Forelimb muscle (tissue), 1 donor: ENCODE data around the gene TNRC6B. TPM values are rescaled to one million over a fixed set of nuclear protein-coding genes. Genes with fewer than 3 reads are reported as not detected.
"Not testable (repeated sequence)": the region's sequence is repeated elsewhere in the genome, so short reads cannot be mapped to it uniquely, and the experiment has no call there.

Experiments used
- DNase-seq: peaks from one replicate; pipeline ENCODE4 v3.0.0-alpha.2; 2013; ENCODE audit warnings: low read depth
- polyA plus RNA-seq: library from polyadenylated mRNA; unstranded; fragments of 120-200 nt; gene quantifications from one replicate; pipeline ENCODE4 v1.2.1, GENCODE V29; 2013; ENCODE audit not compliant: insufficient read length

The TNRC6B gene
- polyA plus RNA-seq, 1 donor, result 9.4 TPM

DNA sequence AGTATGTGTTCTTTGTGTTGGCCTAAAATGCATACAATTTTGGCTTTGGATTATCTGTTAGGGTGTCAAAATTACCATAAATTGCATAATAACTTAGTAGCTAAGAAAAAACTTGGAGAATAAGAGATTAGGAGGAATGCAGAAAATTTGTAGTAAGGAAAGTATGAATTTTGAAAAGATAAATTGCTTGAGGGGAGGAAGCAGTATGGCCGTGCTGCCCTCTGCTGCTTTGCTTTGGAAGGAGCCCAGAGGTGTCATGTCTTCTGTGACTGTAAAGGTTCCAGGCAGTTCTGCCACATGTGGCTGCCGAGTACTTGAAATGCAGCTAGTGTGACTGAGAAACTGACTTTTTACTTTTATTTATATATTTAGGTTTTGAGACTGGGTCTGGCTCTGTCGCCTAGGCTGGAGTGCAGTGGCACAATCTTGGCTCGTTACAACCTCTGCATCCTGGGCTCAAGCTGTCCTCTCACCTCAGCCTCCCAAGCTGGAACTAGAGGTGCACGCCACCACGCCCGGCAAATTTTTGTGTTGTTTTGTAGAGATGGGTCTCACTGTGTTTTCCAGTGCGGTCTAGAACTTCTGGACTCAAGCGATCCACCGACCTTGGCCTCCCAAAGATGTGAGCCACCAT is 170.4 kb downstream of the TNRC6B start:
- no peak for DNase-seq

GRCh38 chr22:40352763-40353162 is 175.0 kb downstream of the TNRC6B start:
- DNase-seq, result no peak

DNA sequence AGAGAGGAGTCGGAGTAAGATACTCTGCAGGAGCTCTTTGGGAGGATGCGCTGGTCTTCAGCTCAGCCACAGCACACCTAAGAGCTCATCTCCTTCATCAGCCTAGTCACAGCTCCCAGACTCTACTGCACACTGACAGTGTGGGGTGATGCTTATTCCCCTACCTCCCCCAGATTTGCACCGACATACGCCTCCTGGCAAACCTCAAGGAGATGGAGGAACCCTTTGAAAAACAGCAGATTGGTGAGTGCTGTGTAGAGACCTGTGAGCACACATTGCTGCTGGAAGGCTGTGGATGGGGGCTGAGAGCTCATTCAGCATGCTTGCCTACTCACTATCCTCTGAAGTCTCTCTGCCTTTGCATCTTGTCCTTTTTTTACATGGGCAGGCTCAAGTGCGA is 183.4 kb downstream of the TNRC6B start:
- no peak for DNase-seq

DNA sequence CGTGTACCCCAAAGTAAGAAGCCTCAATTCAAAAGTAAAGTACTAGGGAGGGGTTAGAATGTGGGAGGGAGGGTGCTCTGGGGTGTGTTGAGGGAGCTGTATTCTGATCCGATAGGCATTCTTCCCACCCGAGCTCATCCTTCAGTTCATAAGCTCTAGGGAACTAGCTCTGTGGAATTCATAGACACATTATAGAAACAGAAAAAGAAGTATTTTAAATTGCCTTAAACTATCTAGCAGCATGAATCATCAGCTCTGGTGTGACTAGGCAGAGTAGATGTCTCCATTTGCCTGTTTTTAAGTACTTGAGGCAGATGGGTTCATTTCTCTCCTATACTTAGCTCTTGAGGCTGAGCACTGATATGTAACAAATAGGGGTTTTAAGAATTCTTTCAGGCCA is 185.3 kb downstream of the TNRC6B start:
- DNase-seq, result no peak

DNA sequence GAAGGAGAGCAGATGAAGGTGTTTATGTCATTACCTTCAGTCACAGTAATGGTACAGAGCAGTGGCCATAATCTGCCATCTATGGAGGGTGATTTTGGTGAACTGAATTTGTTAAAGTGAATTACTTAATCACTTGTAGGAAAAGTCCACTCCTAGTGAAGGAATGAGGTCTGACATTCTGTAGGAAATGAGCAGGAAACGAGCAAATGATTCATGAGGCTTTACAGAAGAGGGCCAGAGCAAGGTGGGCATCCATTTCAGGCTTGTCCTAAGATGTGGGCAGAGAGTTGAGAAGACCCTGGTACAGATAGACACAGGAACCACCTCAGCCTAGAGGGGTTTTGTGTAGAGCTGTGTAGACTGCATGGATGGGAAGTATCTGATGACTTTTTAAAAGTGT is 186.7 kb downstream of the TNRC6B start:
- DNase-seq, result no peak

DNA sequence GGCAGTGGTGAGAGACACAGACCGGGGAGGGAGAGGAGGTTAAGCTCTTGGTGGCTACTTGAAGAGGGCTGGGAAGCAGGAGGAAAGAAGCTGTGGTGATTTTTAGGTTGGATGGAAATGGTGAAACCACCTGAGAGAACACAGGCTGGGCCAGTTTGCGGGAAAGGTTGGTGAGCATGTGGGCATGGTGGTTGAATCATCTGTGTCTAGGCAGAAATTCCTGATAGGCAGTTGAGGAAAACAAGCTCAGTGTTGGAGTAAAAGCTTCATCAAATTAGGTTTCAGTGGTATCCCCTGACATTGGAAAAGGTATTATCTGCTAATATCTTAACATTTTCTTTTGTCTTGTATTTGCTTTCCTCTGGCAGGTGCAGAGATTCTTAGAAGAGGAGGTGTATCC is 188.3 kb downstream of the TNRC6B start:
- no peak for DNase-seq

DNA sequence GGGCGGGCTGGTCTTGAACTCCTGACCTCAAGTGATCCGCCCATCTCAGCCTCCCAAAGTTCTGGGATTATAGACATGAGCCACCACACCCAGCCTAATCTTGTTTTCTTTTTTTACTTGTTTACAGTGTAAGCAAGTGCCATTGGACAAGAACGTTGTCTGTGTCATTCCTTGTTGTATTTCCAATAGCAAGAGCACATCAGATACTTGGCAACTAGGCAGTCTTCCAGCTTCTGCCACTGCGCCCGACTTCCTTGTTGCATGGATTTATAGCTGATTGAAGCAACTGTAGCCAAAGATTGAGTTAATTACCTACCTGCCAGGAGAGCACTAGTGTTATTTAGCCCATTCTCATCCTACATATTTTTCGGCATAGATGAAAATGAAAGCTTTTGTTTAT is 189.6 kb downstream of the TNRC6B start:
- DNase-seq, result no peak

DNA sequence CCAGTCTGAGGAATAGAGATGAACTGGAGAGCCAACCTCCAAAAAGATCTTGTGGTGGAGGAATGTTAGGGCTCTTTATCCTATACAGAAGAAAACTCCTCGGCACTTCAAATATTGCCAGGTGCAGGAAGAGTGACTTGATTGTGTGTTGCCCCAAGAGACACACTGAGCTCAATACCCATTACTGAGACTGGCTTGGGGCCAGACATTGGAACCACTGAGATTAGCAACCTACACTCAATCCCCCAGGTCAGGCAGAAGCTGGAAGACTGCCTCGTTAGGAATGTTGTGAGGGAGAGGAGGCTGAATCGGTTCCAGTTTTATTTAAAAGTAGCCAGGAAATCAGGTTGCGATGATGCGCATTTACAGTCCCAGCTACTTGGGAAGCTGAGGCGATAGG is 190.3 kb downstream of the TNRC6B start:
- no peak for DNase-seq

- no peak for DNase-seq
These were observed 191.1 kb downstream of the TNRC6B start for GRCh38 chr22:40368836-40369235.

DNA sequence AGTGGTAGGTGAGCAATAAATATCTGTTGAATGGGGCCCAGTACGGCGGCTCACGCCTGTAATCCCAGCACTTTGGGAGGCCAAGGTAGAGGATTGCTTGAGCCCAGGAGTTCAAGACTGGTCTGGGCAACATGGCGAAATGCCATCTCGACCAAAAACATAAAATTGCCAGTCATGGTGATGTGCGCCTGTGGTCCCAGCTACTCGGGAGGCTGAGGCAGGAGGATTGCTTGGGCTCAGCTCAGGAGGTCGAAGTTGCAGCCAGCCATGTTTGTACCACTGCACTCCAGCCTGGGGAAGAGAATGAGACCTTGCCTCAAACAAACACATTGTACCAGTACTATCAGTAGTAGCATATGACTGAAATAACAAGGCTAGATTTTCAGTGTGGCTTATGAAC is 196.8 kb downstream of the TNRC6B start:
- DNase-seq, result no peak

GRCh38 chr22:40376149-40376548 is 198.4 kb downstream of the TNRC6B start:
- no peak for DNase-seq

DNA sequence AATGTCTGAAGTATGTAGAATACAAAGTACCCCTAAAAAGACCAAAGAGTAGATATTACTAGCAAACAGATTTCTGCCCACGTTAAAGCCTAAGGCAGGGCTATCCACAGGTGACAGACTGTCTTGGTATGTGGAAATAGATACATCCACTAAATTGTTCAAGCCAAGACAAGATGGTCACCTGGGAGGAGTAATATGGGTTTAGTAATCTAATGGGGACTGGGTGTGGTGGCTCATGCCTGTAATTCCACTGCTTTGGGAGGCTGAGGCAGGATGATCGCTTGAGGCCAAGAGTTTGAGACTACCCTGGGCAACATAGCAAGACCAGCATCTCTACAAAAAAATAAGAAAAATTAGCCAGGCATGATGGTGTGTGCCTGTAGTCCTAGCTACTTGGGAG is 200.2 kb downstream of the TNRC6B start:
- DNase-seq, result no peak

DNA sequence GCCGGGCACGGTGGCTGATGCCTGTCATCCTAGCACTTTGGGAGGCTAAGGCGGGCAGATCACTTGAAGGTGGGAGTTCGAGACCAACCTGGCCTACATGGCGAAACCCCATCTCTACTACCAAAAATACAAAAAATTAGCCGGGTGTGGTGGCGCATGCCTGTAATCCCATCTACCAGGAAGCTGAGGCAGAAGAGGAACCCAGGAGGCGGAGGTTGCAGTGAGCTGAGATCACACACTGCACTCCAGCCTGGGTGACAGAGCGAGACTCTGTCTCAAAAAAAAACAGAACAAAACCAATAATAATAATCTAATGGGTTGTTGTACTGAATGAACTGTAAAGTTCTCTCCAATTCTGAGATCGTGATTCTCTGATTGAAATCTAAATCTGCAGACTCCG is 200.7 kb downstream of the TNRC6B start:
- not testable (repeated sequence) for DNase-seq

GRCh38 chr22:40381461-40381860 is 203.7 kb downstream of the TNRC6B start:
- no peak for DNase-seq

DNA sequence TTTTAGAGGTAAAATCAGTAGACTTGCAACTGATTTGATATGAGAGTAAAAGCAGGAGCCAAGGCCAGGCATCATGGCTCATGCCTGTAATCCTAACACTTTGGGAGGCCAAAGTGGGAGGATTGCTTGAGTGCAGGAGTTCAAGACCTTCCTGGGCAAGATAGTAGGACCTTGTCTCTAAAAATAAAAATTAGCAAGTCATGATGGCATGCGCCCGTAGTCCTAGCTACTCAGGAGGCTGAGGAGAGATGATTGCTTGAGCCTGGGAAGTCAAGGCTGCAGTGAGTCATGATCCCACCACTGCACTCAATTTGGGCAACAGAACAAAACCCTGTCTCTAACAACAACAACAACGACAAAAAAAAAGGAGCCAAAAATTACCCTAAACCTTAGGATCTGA is 206.2 kb downstream of the TNRC6B start:
- DNase-seq, result no peak

- no peak for DNase-seq
These were observed 207.5 kb downstream of the TNRC6B start for GRCh38 chr22:40385036-40385782.

Other genes starting within 250 kb of the TNRC6B start
- 0.10 TPM for gene TMA7B, start 217.5 kb upstream of the TNRC6B start, polyA plus RNA-seq
- gene FAM83F, start 183.0 kb upstream of the TNRC6B start, polyA plus RNA-seq, result 0.09 TPM
- gene ADSL, start 168.6 kb downstream of the TNRC6B start, polyA plus RNA-seq, result 219 TPM
- 54.9 TPM for gene SGSM3, start 192.7 kb downstream of the TNRC6B start, polyA plus RNA-seq